DOHH2 (cell line): ENCODE measurements around the gene GGA2.
"Not testable (repeated sequence)": the region's sequence is repeated elsewhere in the genome, so short reads cannot be mapped to it uniquely, and the experiment has no call there.

Experiments
- H3F3A ChIP-seq: fragments of 200-600 bp; sonication (generic), shearing (Covaris generic); 2 replicates; pipeline ENCODE4 v1.6.0; 2016; ENCODE audit warnings: antibody characterized with exemption, mild to moderate bottlenecking; ENCODE audit not compliant: control insufficient read depth, insufficient read depth
- H3K27ac ChIP-seq: fragments of 200-600 bp; sonication (generic); 2 replicates; pipeline ENCODE4 v1.5.1; 2014; ENCODE audit warnings: low read depth, mild to moderate bottlenecking, low read length, moderate library complexity
- H3K27me3 ChIP-seq: fragments of 200-600 bp; sonication (generic); 2 replicates; pipeline ENCODE4 v1.6.1; 2014; ENCODE audit warnings: mild to moderate bottlenecking, low read length, mixed read lengths; ENCODE audit not compliant: control insufficient read depth
- H3K36me3 ChIP-seq: fragments of 200-600 bp; sonication (generic); 2 replicates; pipeline ENCODE4 v1.6.1; 2014; ENCODE audit warnings: mild to moderate bottlenecking, low read length, moderate library complexity, mixed read lengths; ENCODE audit not compliant: control insufficient read depth
- H3K4me1 ChIP-seq: fragments of 200-600 bp; sonication (generic); 2 replicates; pipeline ENCODE4 v1.6.1; 2014; ENCODE audit warnings: mild to moderate bottlenecking, low read length, mixed read lengths; ENCODE audit not compliant: control insufficient read depth
- H3K4me2 ChIP-seq: fragments of 200-600 bp; sonication (generic); 2 replicates; pipeline ENCODE4 v1.6.0; 2014; ENCODE audit warnings: mild to moderate bottlenecking, low read length, moderate library complexity
- H3K4me3 ChIP-seq: fragments of 200-600 bp; sonication (generic); 2 replicates; pipeline ENCODE4 v1.5.1; 2014; ENCODE audit warnings: mild to moderate bottlenecking, low read length, mixed read lengths
- H3K79me2 ChIP-seq: fragments of 200-600 bp; sonication (generic); 2 replicates; pipeline ENCODE4 v1.6.1; 2014; ENCODE audit warnings: mild to moderate bottlenecking, low read length, mixed read lengths; ENCODE audit not compliant: control insufficient read depth
- H3K9me2 ChIP-seq: fragments of 200-600 bp; sonication (generic); replicated peaks from 2 replicates; pipeline ENCODE4 v1.6.1; 2014; ENCODE audit warnings: mild to moderate bottlenecking, low read length, mixed read lengths; ENCODE audit not compliant: control insufficient read depth
- H3K9me3 ChIP-seq: fragments of 200-600 bp; sonication (generic); 2 replicates; pipeline ENCODE4 v1.6.1; 2014; ENCODE audit warnings: antibody characterized with exemption, low read length, mixed read lengths; ENCODE audit not compliant: control insufficient read depth, insufficient read depth
- H4K20me1 ChIP-seq: fragments of 200-600 bp; sonication (generic); 2 replicates; pipeline ENCODE4 v1.6.0; 2014; ENCODE audit warnings: low read depth, mild to moderate bottlenecking, antibody characterized with exemption, low read length, moderate library complexity; ENCODE audit not compliant: control insufficient read depth, insufficient read depth
- CTCF ChIP-seq: fragments of 200-600 bp; sonication (generic); IDR thresholded peaks from one replicate; pipeline ENCODE4 v1.5.1; 2014; ENCODE audit warnings: antibody characterized with exemption, mild to moderate bottlenecking, low read depth, low read length; ENCODE audit not compliant: poor library complexity, severe bottlenecking
- EZH2phosphoT487 ChIP-seq: fragments of 200-600 bp; sonication (generic); IDR thresholded peaks from 2 replicates; pipeline ENCODE4 v1.6.1; 2017; ENCODE audit warnings: borderline replicate concordance, mild to moderate bottlenecking, antibody characterized with exemption, low read length, moderate library complexity, mixed read lengths

GGA2 gene

DNA sequence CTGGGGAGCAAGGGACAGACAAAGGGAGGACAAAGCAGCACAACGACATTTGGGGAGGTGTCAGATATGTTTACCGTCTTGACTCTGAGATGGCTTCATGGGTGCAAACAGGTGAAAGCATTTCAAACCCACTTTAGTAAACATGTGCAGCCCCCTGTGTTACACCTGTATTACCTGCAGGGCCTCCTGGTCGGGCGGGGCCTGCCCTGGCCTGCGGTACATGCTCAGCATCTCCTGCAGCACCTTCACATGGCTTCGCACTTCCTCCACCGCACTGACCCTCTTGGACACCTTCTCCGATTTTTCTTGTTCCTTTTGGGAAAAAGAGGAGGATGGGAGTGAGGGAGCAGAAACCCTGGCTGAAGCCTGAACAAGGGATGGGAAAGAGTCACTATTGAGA is 24.5 kb downstream of the GGA2 start:
- Histone ChIP-seq H3F3A (peaks cover 9% of the 10 kb centered on the region), H3K27me3 (no peaks in the 10 kb centered on the region), H3K27ac (no peak overlapping the region), H3K4me2 (no peak overlapping the region), H3K36me3 (peaks cover 97% of the 10 kb centered on the region), H3K9me3 (no peaks in the 10 kb centered on the region), H3K4me1 (no peaks in the 10 kb centered on the region), H3K4me3 (no peak overlapping the region), H4K20me1 (peaks cover 41% of the 10 kb centered on the region), H3K9me2 (no peaks in the 10 kb centered on the region), H3K79me2 (peaks cover 80% of the 10 kb centered on the region)
- TF ChIP-seq CTCF = no peak
- no peak for TF ChIP-seq EZH2phosphoT487

DNA sequence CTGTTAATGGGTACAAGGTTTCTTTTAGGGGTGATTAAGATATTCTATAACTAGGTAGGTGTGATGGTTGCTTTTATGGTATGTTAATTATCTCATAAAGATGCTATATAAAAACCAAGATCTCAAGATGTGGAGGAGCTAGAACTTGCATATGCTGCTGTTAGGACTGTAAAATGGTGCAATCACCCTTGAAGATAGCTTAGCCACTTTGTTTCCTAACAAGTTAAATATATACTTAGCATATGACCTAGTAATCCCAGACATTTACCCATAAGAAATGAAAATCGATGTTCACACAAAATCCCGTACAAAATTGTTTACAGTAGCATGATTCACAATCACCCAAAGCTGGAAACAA is 25.1 kb downstream of the GGA2 start:
- Histone ChIP-seq H4K20me1 (peaks cover 46% of the 10 kb centered on the region), H3K79me2 (peaks cover 81% of the 10 kb centered on the region), H3K9me2 (no peaks in the 10 kb centered on the region), H3K4me1 (no peaks in the 10 kb centered on the region), H3K9me3 (no peaks in the 10 kb centered on the region), H3F3A (peaks cover 15% of the 10 kb centered on the region), H3K4me3 (no peak overlapping the region), H3K4me2 (no peak overlapping the region), H3K27me3 (no peaks in the 10 kb centered on the region), H3K36me3 (peaks cover 97% of the 10 kb centered on the region), H3K27ac (no peak overlapping the region)
- TF ChIP-seq CTCF (no peak), EZH2phosphoT487 (no peak)

DNA sequence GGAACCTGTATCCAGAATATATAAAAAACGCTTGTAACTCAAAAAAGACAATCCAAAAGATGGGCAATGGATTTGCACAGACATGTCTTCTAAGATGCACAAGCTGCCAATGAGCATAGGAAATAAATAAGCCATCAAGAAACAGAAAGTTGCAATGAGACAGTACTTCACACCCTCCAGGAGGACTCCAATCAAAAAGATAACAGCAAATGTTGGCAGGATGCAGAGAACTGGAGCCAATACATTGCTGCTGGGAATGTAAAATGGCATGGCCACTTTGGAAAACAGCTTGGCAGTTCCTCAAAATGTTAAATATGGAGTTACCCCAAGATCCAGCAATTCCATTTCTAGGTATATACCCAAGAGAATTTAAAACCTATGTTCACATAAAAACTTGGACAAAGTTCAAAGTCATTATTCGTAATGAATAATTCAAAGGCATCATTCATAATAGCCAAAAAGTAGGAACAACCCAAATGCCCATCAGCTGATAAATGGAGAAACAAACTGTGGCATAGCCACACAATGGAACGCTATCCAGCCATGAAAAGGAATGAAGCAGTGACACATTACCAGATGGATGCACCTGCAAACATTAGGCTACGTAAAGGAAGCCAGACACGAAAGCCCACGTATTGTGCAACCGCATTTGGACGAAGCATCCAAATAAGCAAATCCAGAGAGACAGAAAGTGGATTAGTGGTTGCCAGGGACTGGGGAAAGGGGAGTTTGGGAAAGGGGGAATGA is 25.6 kb downstream of the GGA2 start:
- Histone ChIP-seq H4K20me1 (peaks cover 50% of the 10 kb centered on the region), H3K27ac (no peak overlapping the region), H3K36me3 (peaks cover 97% of the 10 kb centered on the region), H3F3A (peaks cover 17% of the 10 kb centered on the region), H3K9me3 (no peaks in the 10 kb centered on the region), H3K27me3 (no peaks in the 10 kb centered on the region), H3K4me2 (no peak overlapping the region), H3K4me3 (no peak overlapping the region), H3K79me2 (peaks cover 80% of the 10 kb centered on the region), H3K4me1 (no peaks in the 10 kb centered on the region), H3K9me2 (no peaks in the 10 kb centered on the region)
- TF ChIP-seq EZH2phosphoT487 = no peak
- TF ChIP-seq CTCF = no peak

GRCh38 chr16:23483492-23483891 is 26.8 kb downstream of the GGA2 start:
- not testable (repeated sequence) for H3K4me2 ChIP-seq, H3K4me1 ChIP-seq, H3K9me3 ChIP-seq, H3K27me3 ChIP-seq, H3K27ac ChIP-seq, H3K9me2 ChIP-seq, H3K4me3 ChIP-seq
- H4K20me1 ChIP-seq = peaks cover 51% of the 10 kb centered on the region
- H3K36me3 ChIP-seq = peaks cover 97% of the 10 kb centered on the region
- peaks cover 13% of the 10 kb centered on the region for H3F3A ChIP-seq
- H3K79me2 ChIP-seq = peaks cover 72% of the 10 kb centered on the region
